ENCODE results near the gene E2F4. TPM values are rescaled to one million over a fixed set of nuclear protein-coding genes. Genes with fewer than 3 reads are reported as not detected.

Gene E2F4
- total RNA-seq, 1 experiment from 2014 or later: 126 TPM

- DNase-seq (ENCODE audit: low read depth): no peak
Observed at GRCh38 chr16:67157892-67158635, 33.9 kb upstream of the E2F4 start.

GRCh38 chr16:67158637-67159600 lies 33.0 kb upstream of the E2F4 start:
- no peak for DNase-seq (ENCODE audit: low read depth)

GRCh38 chr16:67161595-67162058 lies 30.3 kb upstream of the E2F4 start:
- DNase-seq (ENCODE audit: low read depth): no peak

- DNase-seq (ENCODE audit: low read depth): no peak
Observed at GRCh38 chr16:67162506-67163163, 29.3 kb upstream of the E2F4 start.

GRCh38 chr16:67163164-67163998 lies 28.6 kb upstream of the E2F4 start:
- no peak for DNase-seq (ENCODE audit: low read depth)

GRCh38 chr16:67163999-67164558 lies 27.9 kb upstream of the E2F4 start:
- no peak for DNase-seq (ENCODE audit: low read depth)

GRCh38 chr16:67164599-67165061 lies 27.3 kb upstream of the E2F4 start, which contains the start of gene HSF4:
Gene HSF4, plus strand, starts transcription at chr16:67164745. Its CDS starts 67 bp downstream, at chr16:67164812.
- no peak for DNase-seq (ENCODE audit: low read depth)

GRCh38 chr16:67165121-67166078 lies 26.6 kb upstream of the E2F4 start:
- no peak for DNase-seq (ENCODE audit: low read depth)

GRCh38 chr16:67166110-67166547 lies 25.8 kb upstream of the E2F4 start:
- DNase-seq (ENCODE audit: low read depth): no peak

GRCh38 chr16:67166598-67167168 lies 25.3 kb upstream of the E2F4 start:
- no peak for DNase-seq (ENCODE audit: low read depth)

- no peak for DNase-seq (ENCODE audit: low read depth)
Observed at GRCh38 chr16:67167588-67167987, 24.4 kb upstream of the E2F4 start.

- no peak for DNase-seq (ENCODE audit: low read depth)
Observed at GRCh38 chr16:67169011-67169451, 22.9 kb upstream of the E2F4 start.

- no peak for DNase-seq (ENCODE audit: low read depth)
Observed at GRCh38 chr16:67169642-67170167, 22.2 kb upstream of the E2F4 start.

- peak; percentile 93 for DNase-seq (ENCODE audit: low read depth)
Observed at GRCh38 chr16:67170168-67170948, 21.6 kb upstream of the E2F4 start, which contains the start of gene NOL3. Gene NOL3, plus strand, starts transcription at chr16:67170538.

GRCh38 chr16:67170949-67171649 lies 20.9 kb upstream of the E2F4 start:
- no peak for DNase-seq (ENCODE audit: low read depth)

- no peak for DNase-seq (ENCODE audit: low read depth)
Observed at GRCh38 chr16:67173323-67173722, 18.6 kb upstream of the E2F4 start.
